ENCODE results near the gene MYOM3. TPM values are rescaled to one million over a fixed set of nuclear protein-coding genes. Genes with fewer than 3 reads are reported as not detected.

The MYOM3 gene
- total RNA-seq, 1 donor from 2014 or later: not detected

- Mint-ChIP-seq H3K27ac (ENCODE audit: unreplicated experiment) (no peak overlapping the region), H3K9me3 (ENCODE audit: unreplicated experiment) (peaks cover 2% of the 10 kb centered on the region), H3K4me3 (ENCODE audit: unreplicated experiment) (no peak overlapping the region), H3K4me1 (ENCODE audit: low read depth, unreplicated experiment) (no peaks in the 10 kb centered on the region), H3K27me3 (ENCODE audit: unreplicated experiment) (peaks cover 2% of the 10 kb centered on the region), H3K36me3 (ENCODE audit: unreplicated experiment) (no peaks in the 10 kb centered on the region)
- no peak for DNase-seq
- TF ChIP-seq CTCF (IDR thresholded peaks at IDR 0.05; ENCODE audit: partially characterized antibody, unreplicated experiment): no peak
Observed at GRCh38 chr1:24139222-24139489, 27.2 kb upstream of the MYOM3 start.

- H3K4me3 Mint-ChIP-seq (ENCODE audit: unreplicated experiment): no peak overlapping the region
- TF ChIP-seq CTCF (IDR thresholded peaks at IDR 0.05; ENCODE audit: partially characterized antibody, unreplicated experiment): no peak
- H3K9me3 Mint-ChIP-seq (ENCODE audit: unreplicated experiment): peaks cover 2% of the 10 kb centered on the region
- DNase-seq: no peak
- no peak overlapping the region for H3K27ac Mint-ChIP-seq (ENCODE audit: unreplicated experiment)
- peaks cover 2% of the 10 kb centered on the region for H3K27me3 Mint-ChIP-seq (ENCODE audit: unreplicated experiment)
- H3K36me3 Mint-ChIP-seq (ENCODE audit: unreplicated experiment): no peaks in the 10 kb centered on the region
- no peaks in the 10 kb centered on the region for H3K4me1 Mint-ChIP-seq (ENCODE audit: low read depth, unreplicated experiment)
Observed at GRCh38 chr1:24138476-24139221, 26.7 kb upstream of the MYOM3 start.

GRCh38 chr1:24136956-24137539 is 25.1 kb upstream of the MYOM3 start:
- Mint-ChIP-seq H3K9me3 (ENCODE audit: unreplicated experiment) (peaks cover 2% of the 10 kb centered on the region), H3K36me3 (ENCODE audit: unreplicated experiment) (no peaks in the 10 kb centered on the region), H3K27ac (ENCODE audit: unreplicated experiment) (no peak overlapping the region), H3K4me1 (ENCODE audit: low read depth, unreplicated experiment) (no peaks in the 10 kb centered on the region), H3K4me3 (ENCODE audit: unreplicated experiment) (no peak overlapping the region), H3K27me3 (ENCODE audit: unreplicated experiment) (peaks cover 2% of the 10 kb centered on the region)
- TF ChIP-seq CTCF (IDR thresholded peaks at IDR 0.05; ENCODE audit: partially characterized antibody, unreplicated experiment): no peak
- no peak for DNase-seq

GRCh38 chr1:24134376-24134775 is 22.4 kb upstream of the MYOM3 start:
- Mint-ChIP-seq H3K4me3 (ENCODE audit: unreplicated experiment) (no peak overlapping the region), H3K36me3 (ENCODE audit: unreplicated experiment) (no peaks in the 10 kb centered on the region), H3K4me1 (ENCODE audit: low read depth, unreplicated experiment) (no peaks in the 10 kb centered on the region), H3K9me3 (ENCODE audit: unreplicated experiment) (peaks cover 1% of the 10 kb centered on the region), H3K27ac (ENCODE audit: unreplicated experiment) (no peak overlapping the region), H3K27me3 (ENCODE audit: unreplicated experiment) (peaks cover 2% of the 10 kb centered on the region)
- TF ChIP-seq CTCF (IDR thresholded peaks at IDR 0.05; ENCODE audit: partially characterized antibody, unreplicated experiment): no peak
- no peak for DNase-seq

- no peak for TF ChIP-seq CTCF (IDR thresholded peaks at IDR 0.05; ENCODE audit: partially characterized antibody, unreplicated experiment)
- peaks cover 1% of the 10 kb centered on the region for H3K9me3 Mint-ChIP-seq (ENCODE audit: unreplicated experiment)
- no peak overlapping the region for H3K4me3 Mint-ChIP-seq (ENCODE audit: unreplicated experiment)
- DNase-seq: no peak
- H3K27me3 Mint-ChIP-seq (ENCODE audit: unreplicated experiment): peaks cover 2% of the 10 kb centered on the region
- no peaks in the 10 kb centered on the region for H3K36me3 Mint-ChIP-seq (ENCODE audit: unreplicated experiment)
- no peak overlapping the region for H3K27ac Mint-ChIP-seq (ENCODE audit: unreplicated experiment)
- no peaks in the 10 kb centered on the region for H3K4me1 Mint-ChIP-seq (ENCODE audit: low read depth, unreplicated experiment)
Observed at GRCh38 chr1:24133819-24134218, 21.9 kb upstream of the MYOM3 start.

All from glutamatergic neuron (in vitro differentiated cells).